ENCODE results near the gene SNRNP35. TPM values are rescaled to one million over a fixed set of nuclear protein-coding genes. Genes with fewer than 3 reads are reported as not detected.

Gene SNRNP35
- total RNA-seq, 1 donor from 2014 or later = 15.7 TPM

Other genes starting within 250 kb of the SNRNP35 start
- 26.2 and 31.3 TPM in 2 replicates for gene MPHOSPH9, start 225.0 kb upstream of the SNRNP35 start, total RNA-seq
- 5.6 and 17.6 TPM in 2 replicates for gene MTRFR, start 224.7 kb upstream of the SNRNP35 start, total RNA-seq
- 351 and 376 TPM in 2 replicates for gene CDK2AP1, start 186.3 kb upstream of the SNRNP35 start, total RNA-seq
- gene SBNO1, start 93.3 kb upstream of the SNRNP35 start, total RNA-seq = 19.4 and 20.2 TPM in 2 replicates
- 28.3 and 55.2 TPM in 2 replicates for gene KMT5A, start 74.0 kb upstream of the SNRNP35 start, total RNA-seq
- 3.3 and 3.7 TPM in 2 replicates for gene RILPL2, start 21.5 kb upstream of the SNRNP35 start, total RNA-seq
- 29.5 and 42.2 TPM in 2 replicates for gene RILPL1, start 75.6 kb downstream of the SNRNP35 start, total RNA-seq
- gene TMED2, start 126.4 kb downstream of the SNRNP35 start, total RNA-seq = 159 and 194 TPM in 2 replicates
- 11.9 and 20.6 TPM in 2 replicates for gene DDX55, start 144.0 kb downstream of the SNRNP35 start, total RNA-seq
- gene EIF2B1, start 175.5 kb downstream of the SNRNP35 start, total RNA-seq = 90.2 and 94.2 TPM in 2 replicates
- 16.4 and 22.7 TPM in 2 replicates for gene GTF2H3, start 175.7 kb downstream of the SNRNP35 start, total RNA-seq
- gene TCTN2, start 213.0 kb downstream of the SNRNP35 start, total RNA-seq = 10.2 and 10.7 TPM in 2 replicates